NCI-H446 (cell line): ENCODE results near the gene RP2.

Experiments
- DNase-seq, 2 experiments: peaks; one replicate each; lab custom pipeline; 2025; lab: John Stamatoyannopoulos, UW

Gene RP2

DNA sequence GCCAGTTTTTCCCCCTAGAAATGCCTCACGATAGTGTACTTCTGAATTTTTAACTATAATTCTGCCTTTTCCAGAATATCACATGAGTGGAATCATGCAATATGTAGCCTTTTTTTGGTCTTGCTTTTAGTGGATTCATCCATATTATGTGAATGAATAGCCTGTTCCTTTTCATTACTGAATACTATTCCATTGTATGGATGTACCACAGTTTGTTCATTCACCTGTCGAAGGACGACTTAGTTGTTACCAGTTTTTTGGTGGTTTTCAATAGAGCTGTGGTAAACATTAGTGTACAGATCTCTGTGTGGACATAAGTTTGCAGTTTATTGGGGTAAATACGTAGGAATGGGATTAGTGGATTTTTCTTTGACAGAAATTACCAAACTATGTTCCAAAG is 83.4 kb downstream of the RP2 start:
- DNase-seq: no peak

GRCh38 chrX:46922611-46923010 is 85.8 kb downstream of the RP2 start:
- DNase-seq: no peak

DNA sequence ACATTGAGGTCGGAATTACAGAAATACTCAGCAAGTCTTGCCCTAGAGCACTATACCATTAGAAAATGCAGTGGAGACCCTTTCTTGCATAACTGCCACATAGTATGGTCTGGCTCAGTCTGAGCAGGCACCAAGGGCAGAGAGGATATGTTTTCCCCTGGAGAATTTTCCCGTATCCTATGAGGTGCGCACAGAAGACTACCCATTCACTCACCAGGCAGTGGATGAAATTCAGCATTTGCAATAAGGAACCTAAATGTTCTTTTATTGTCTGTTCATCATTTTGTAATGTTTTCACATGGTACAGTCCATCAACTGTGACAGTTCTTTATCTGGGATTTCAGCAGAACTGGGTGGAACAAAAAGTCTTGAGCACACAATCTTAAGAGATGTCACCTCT is 90.9 kb downstream of the RP2 start:
- no peak for DNase-seq

GRCh38 chrX:46929439-46930261 is 92.8 kb downstream of the RP2 start:
- DNase-seq: no peak
